Muscle of back (tissue), 11 donors: ENCODE measurements around the gene CREB3L1. TPM values are rescaled to one million over a fixed set of nuclear protein-coding genes. Genes with fewer than 3 reads are reported as not detected.

ENCODE experiments used
- DNase-seq, 3 donors: peaks; one replicate each; pipeline versions ENCODE4 v3.0.0 to v3.0.0-alpha.2; 2013
- polyA plus RNA-seq, 10 donors: library from polyadenylated mRNA; unstranded; fragments of 120-200 nt; gene quantifications; one replicate each; pipeline ENCODE4 v1.2.1, GENCODE V29; 2013; ENCODE audit not compliant: insufficient read length in 10 of 10

The CREB3L1 gene
- polyA plus RNA-seq, 10 donors = 37.6 to 62.4 (median 46.5) TPM

- DNase-seq = no peak
Observed at GRCh38 chr11:46339816-46340215, 62.4 kb downstream of the CREB3L1 start.

- DNase-seq = no peak
Observed at GRCh38 chr11:46341454-46341853, 64.0 kb downstream of the CREB3L1 start.

GRCh38 chr11:46342239-46342638 lies 64.8 kb downstream of the CREB3L1 start:
- DNase-seq = peak in 1 of 3 donors; percentile 83

GRCh38 chr11:46343520-46343919 lies 66.1 kb downstream of the CREB3L1 start:
- DNase-seq = no peak

GRCh38 chr11:46345131-46345597 lies 67.7 kb downstream of the CREB3L1 start:
- DNase-seq = peak in 1 of 3 donors; percentile 66

GRCh38 chr11:46345881-46346484 lies 68.5 kb downstream of the CREB3L1 start:
- no peak for DNase-seq

GRCh38 chr11:46346886-46347636 lies 69.6 kb downstream of the CREB3L1 start, which contains the start of gene DGKZ:
DGKZ (plus strand) TSS chr11:46347463; CDS start chr11:46347660, 197 bp downstream.
- DNase-seq = peak; percentile 83 to 90 (median 88)

GRCh38 chr11:46347637-46348311 lies 70.3 kb downstream of the CREB3L1 start:
- no peak for DNase-seq

- DNase-seq = no peak
Observed at GRCh38 chr11:46348566-46349401, 71.3 kb downstream of the CREB3L1 start.

- no peak for DNase-seq
Observed at GRCh38 chr11:46350695-46351094, 73.2 kb downstream of the CREB3L1 start.

- DNase-seq = no peak
Observed at GRCh38 chr11:46351148-46351547, 73.7 kb downstream of the CREB3L1 start.

GRCh38 chr11:46351606-46352005 lies 74.1 kb downstream of the CREB3L1 start:
- DNase-seq = no peak

GRCh38 chr11:46352063-46352841 lies 74.8 kb downstream of the CREB3L1 start:
- DNase-seq = no peak

- DNase-seq = peak in 1 of 3 donors; percentile 57
Observed at GRCh38 chr11:46353698-46354097, 76.2 kb downstream of the CREB3L1 start.

GRCh38 chr11:46356924-46357482 lies 79.5 kb downstream of the CREB3L1 start:
- DNase-seq = no peak

- DNase-seq = no peak
Observed at GRCh38 chr11:46357483-46357936, 80.0 kb downstream of the CREB3L1 start.

GRCh38 chr11:46359953-46360352 lies 82.5 kb downstream of the CREB3L1 start:
- DNase-seq = no peak

GRCh38 chr11:46360878-46361277 lies 83.4 kb downstream of the CREB3L1 start:
- no peak for DNase-seq

- DNase-seq = peak; percentile 72 to 88 (median 75)
Observed at GRCh38 chr11:46361283-46362155, 84.1 kb downstream of the CREB3L1 start.
